ENCODE data around the gene NDUFS8. TPM values are rescaled to one million over a fixed set of nuclear protein-coding genes. Genes with fewer than 3 reads are reported as not detected.

NDUFS8 gene
- total and polyA plus RNA-seq, 2 of the 13 experiments (the other 11 are each of a cell fraction or from before 2014, with no cell fraction given) = 96.7 to 158 TPM

DNA sequence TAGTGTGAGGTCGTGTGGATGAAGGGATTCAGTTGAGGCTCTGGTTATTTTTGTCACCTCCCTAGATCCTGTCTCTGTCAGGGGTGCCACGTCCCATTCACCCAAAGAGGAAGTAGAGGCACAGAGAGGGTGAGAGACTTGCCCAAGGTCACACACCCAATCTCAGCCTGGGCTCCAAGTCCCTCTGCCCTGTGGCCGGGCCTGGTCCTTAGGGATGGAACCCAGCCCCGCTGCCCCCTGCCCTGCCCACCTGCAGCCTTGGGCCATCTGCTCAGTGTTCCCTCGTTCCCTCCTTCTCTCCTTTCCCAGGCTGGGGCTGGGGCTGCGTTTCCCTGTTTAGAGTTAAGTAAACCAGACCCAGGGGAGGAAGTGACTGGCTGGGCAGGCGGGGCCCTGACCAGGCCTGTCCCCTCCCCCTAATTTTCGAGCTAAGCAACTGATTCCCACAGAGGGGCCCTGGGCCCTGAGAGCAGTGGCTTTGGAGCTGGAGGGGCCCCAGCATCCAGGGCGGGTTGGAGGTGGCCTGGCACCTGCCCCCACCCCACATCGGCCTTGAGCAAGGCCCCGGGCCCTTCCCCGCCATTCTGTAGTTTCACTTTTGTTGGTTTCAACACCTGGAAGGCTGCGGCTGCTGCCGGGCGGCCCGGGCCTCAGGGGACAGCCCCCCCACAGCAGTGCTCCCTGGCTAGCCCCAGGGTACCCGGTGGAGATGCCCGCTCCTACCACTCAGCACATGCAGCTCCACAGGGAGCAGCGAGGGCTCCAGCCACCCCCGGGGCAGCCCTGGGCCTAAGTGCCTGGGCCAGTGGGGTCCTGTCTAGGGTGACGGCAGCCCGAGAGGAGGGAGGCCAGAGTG lies 9.8 kb downstream of the NDUFS8 start (continued):
- no peak for TF ChIP-seq FOXA1 (IDR thresholded peaks at IDR 0.05)
- TF ChIP-seq FOXA1 (CRISPR knock-in tag; IDR thresholded peaks at IDR 0.05) = peak; percentile 58; the same call in 1 of the 2 replicates
- peak; percentile 64 for TF ChIP-seq POLR2G (IDR thresholded peaks at IDR 0.05; ENCODE audit: low read depth, low read length)
- TF ChIP-seq ZNF367 (CRISPR knock-in tag; IDR thresholded peaks at IDR 0.05; ENCODE audit: borderline replicate concordance) = no peak
- no peak for TF ChIP-seq ZNF329 (CRISPR knock-in tag; IDR thresholded peaks at IDR 0.05; ENCODE audit: low read depth)
- TF ChIP-seq GABPA (IDR thresholded peaks at IDR 0.05; ENCODE audit: low read depth, low read length) = no peak
- TF ChIP-seq GABPA (CRISPR knock-in tag; IDR thresholded peaks at IDR 0.05; ENCODE audit: low read depth) = peak; percentile 61
- no peak for TF ChIP-seq HCFC1 (IDR thresholded peaks at IDR 0.05; ENCODE audit: low read depth, low read length)
- TF ChIP-seq ZNF605 (CRISPR knock-in tag; IDR thresholded peaks at IDR 0.05) = peak; percentile 82
- 0 out of 2 replicates have a peak, but pooled peaks have one; percentile 50 for TF ChIP-seq ZNF761 (CRISPR knock-in tag; conservative IDR thresholded peaks at IDR 0.05)
- TF ChIP-seq RNF2 (conservative IDR thresholded peaks at IDR 0.05; ENCODE audit: low read depth) = no peak
- no peak for TF ChIP-seq AGO1 (IDR thresholded peaks at IDR 0.05; ENCODE audit: low read depth, low read length, poor library complexity, severe bottlenecking)
- no peak for TF ChIP-seq ZSCAN31 (CRISPR knock-in tag; IDR thresholded peaks at IDR 0.05; ENCODE audit: low read depth)
- TF ChIP-seq ZNF879 (CRISPR knock-in tag; IDR thresholded peaks at IDR 0.05) = peak; percentile 47; the same call in 1 of the 2 replicates
- peak; percentile 1; the same call in 1 of the 2 replicates for TF ChIP-seq STAG1 (CRISPR knock-in tag; IDR thresholded peaks at IDR 0.05)
- TF ChIP-seq NR2F6 (IDR thresholded peaks at IDR 0.05) = no peak
- TF ChIP-seq NR2F6 (CRISPR knock-in tag; IDR thresholded peaks at IDR 0.05) = peak; percentile 44
- TF ChIP-seq ZNF766 (CRISPR knock-in tag; IDR thresholded peaks at IDR 0.05; ENCODE audit: borderline replicate concordance) = 0 out of 2 replicates have a peak, but pooled peaks have one; percentile 28
- TF ChIP-seq, protein P1, sequence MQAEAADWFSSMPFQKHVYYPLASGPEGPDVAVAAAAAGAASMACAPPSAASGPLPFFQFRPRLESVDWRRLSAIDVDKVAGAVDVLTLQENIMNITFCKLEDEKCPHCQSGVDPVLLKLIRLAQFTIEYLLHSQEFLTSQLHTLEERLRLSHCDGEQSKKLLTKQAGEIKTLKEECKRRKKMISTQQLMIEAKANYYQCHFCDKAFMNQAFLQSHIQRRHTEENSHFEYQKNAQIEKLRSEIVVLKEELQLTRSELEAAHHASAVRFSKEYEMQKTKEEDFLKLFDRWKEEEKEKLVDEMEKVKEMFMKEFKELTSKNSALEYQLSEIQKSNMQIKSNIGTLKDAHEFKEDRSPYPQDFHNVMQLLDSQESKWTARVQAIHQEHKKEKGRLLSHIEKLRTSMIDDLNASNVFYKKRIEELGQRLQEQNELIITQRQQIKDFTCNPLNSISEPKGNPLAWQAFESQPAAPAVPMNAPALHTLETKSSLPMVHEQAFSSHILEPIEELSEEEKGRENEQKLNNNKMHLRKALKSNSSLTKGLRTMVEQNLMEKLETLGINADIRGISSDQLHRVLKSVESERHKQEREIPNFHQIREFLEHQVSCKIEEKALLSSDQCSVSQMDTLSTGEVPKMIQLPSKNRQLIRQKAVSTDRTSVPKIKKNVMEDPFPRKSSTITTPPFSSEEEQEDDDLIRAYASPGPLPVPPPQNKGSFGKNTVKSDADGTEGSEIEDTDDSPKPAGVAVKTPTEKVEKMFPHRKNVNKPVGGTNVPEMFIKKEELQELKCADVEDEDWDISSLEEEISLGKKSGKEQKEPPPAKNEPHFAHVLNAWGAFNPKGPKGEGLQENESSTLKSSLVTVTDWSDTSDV (CRISPR knock-in tag; IDR thresholded peaks at IDR 0.05) = 0 out of 2 replicates have a peak, but pooled peaks have one; percentile 28
- 0 out of 2 replicates have a peak, but pooled peaks have one; percentile 9 for TF ChIP-seq MAZ (IDR thresholded peaks at IDR 0.05; ENCODE audit: borderline replicate concordance, low read depth, low read length)
- no peak for TF ChIP-seq MAZ (CRISPR knock-in tag; IDR thresholded peaks at IDR 0.05; ENCODE audit: low read depth)
- TF ChIP-seq ZNF792 (CRISPR knock-in tag; IDR thresholded peaks at IDR 0.05) = no peak; the same call in 1 of the 2 replicates
- TF ChIP-seq ZSCAN29 (CRISPR knock-in tag; conservative IDR thresholded peaks at IDR 0.05) = no peak
- TF ChIP-seq HNRNPLL (IDR thresholded peaks at IDR 0.05; ENCODE audit: low read depth, low read length, poor library complexity, severe bottlenecking) = peak; percentile 53
- no peak for TF ChIP-seq ZNF83 (CRISPR knock-in tag; IDR thresholded peaks at IDR 0.05; ENCODE audit: borderline replicate concordance)
- TF ChIP-seq JARID2 (CRISPR knock-in tag; IDR thresholded peaks at IDR 0.05; ENCODE audit: insufficient replicate concordance) = no peak
- TF ChIP-seq, protein P2, sequence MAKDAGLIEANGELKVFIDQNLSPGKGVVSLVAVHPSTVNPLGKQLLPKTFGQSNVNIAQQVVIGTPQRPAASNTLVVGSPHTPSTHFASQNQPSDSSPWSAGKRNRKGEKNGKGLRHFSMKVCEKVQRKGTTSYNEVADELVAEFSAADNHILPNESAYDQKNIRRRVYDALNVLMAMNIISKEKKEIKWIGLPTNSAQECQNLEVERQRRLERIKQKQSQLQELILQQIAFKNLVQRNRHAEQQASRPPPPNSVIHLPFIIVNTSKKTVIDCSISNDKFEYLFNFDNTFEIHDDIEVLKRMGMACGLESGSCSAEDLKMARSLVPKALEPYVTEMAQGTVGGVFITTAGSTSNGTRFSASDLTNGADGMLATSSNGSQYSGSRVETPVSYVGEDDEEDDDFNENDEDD (CRISPR knock-in tag; IDR thresholded peaks at IDR 0.05; ENCODE audit: borderline replicate concordance) = peak; percentile 33; the same call in 1 of the 2 replicates
- no peak for TF ChIP-seq SCMH1 (CRISPR knock-in tag; IDR thresholded peaks at IDR 0.05; ENCODE audit: borderline replicate concordance)
- peak; percentile 28; the same call in 1 of the 2 replicates for TF ChIP-seq HOXA3 (CRISPR knock-in tag; IDR thresholded peaks at IDR 0.05)
- TF ChIP-seq ZNF768 (CRISPR knock-in tag; IDR thresholded peaks at IDR 0.05) = peak; percentile 97
